Stimulated activated CD4-positive, alpha-beta T cell treated with anti-CD3 and anti-CD28 coated beads, TNF-alpha, amount 100 ng/mL, for 1 hour (primary cell): Measurements from ENCODE around the gene SASH1.

ENCODE experiments used
- DNase-seq, 3 donors: peaks; one replicate each; pipeline ENCODE4 v3.0.0-alpha.2; 2020; ENCODE audit warnings: low read depth in 3 of 3, low spot score in 1 of 3

SASH1 gene

GRCh38 chr6:148430897-148431296, 88.3 kb downstream of the SASH1 start:
- DNase-seq: no peak

- no peak for DNase-seq
These were observed 88.8 kb downstream of the SASH1 start for GRCh38 chr6:148431413-148431812.

- no peak for DNase-seq
These were observed 89.2 kb downstream of the SASH1 start for GRCh38 chr6:148431840-148432239.

GRCh38 chr6:148432462-148433195, 90.0 kb downstream of the SASH1 start:
- no peak for DNase-seq

- no peak for DNase-seq
These were observed 92.7 kb downstream of the SASH1 start for GRCh38 chr6:148435386-148435785.

GRCh38 chr6:148436466-148436865, 93.8 kb downstream of the SASH1 start:
- DNase-seq: no peak

- DNase-seq: no peak
These were observed 96.0 kb downstream of the SASH1 start for GRCh38 chr6:148438632-148439031.

GRCh38 chr6:148440016-148440415, 97.4 kb downstream of the SASH1 start:
- no peak for DNase-seq

- DNase-seq: no peak
These were observed 98.3 kb downstream of the SASH1 start for GRCh38 chr6:148440877-148441453.

- DNase-seq: no peak
These were observed 98.8 kb downstream of the SASH1 start for GRCh38 chr6:148441454-148441911.

GRCh38 chr6:148443798-148444560, 101.3 kb downstream of the SASH1 start:
- DNase-seq: no peak

GRCh38 chr6:148445116-148445515, 102.5 kb downstream of the SASH1 start:
- no peak for DNase-seq

GRCh38 chr6:148445620-148446019, 103.0 kb downstream of the SASH1 start:
- no peak for DNase-seq

- no peak for DNase-seq
These were observed 104.0 kb downstream of the SASH1 start for GRCh38 chr6:148446681-148447080.

GRCh38 chr6:148447521-148448230, 105.0 kb downstream of the SASH1 start:
- no peak for DNase-seq

- no peak for DNase-seq
These were observed 105.9 kb downstream of the SASH1 start for GRCh38 chr6:148448369-148449012.

GRCh38 chr6:148450866-148451265, 108.2 kb downstream of the SASH1 start:
- no peak for DNase-seq

- DNase-seq: no peak
These were observed 109.1 kb downstream of the SASH1 start for GRCh38 chr6:148451690-148452089.

- no peak for DNase-seq
These were observed 110.2 kb downstream of the SASH1 start for GRCh38 chr6:148452876-148453275.

- no peak for DNase-seq
These were observed 111.3 kb downstream of the SASH1 start for GRCh38 chr6:148453906-148454305.

- no peak for DNase-seq
These were observed 112.6 kb downstream of the SASH1 start for GRCh38 chr6:148455225-148455624.
